ENCODE measurements around the gene REC8. TPM values are rescaled to one million over a fixed set of nuclear protein-coding genes. Genes with fewer than 3 reads are reported as not detected.
A peak's percentile ranks its signal among the peaks of the same experiment; 100 is the strongest.

REC8 gene
- polyA plus RNA-seq, 1 donor from 2014 or later, result 12.5 TPM

GRCh38 chr14:24146453-24146977, 25.4 kb upstream of the REC8 start, which contains the start of gene PSME2:
Gene PSME2 (minus strand): TSS chr14:24146610. CDS start chr14:24146581, 29 bp downstream.
- Mint-ChIP-seq H3K27ac (peak within 1 kb of the TSS; percentile 94 to 98 (median 95)), H3K9me3 (no peaks in the 10 kb centered on the region), H3K27me3 (no peaks in the 10 kb centered on the region), H3K36me3 (peaks cover 3% of the 10 kb centered on the region), H3K4me3 (peak within 1 kb of the TSS; percentile 97 to 99 (median 98)), H3K4me1 (peaks cover 23 to 32% (median 24%) of the 10 kb centered on the region in 3 donors)

- no peaks in the 10 kb centered on the region for H3K9me3 Mint-ChIP-seq
- peak within 1 kb of the TSS; percentile 97 to 99 (median 98) for H3K4me3 Mint-ChIP-seq
- peak within 1 kb of the TSS; percentile 94 to 98 (median 95) for H3K27ac Mint-ChIP-seq
- peaks cover 3% of the 10 kb centered on the region for H3K36me3 Mint-ChIP-seq
- peaks cover 18 to 30% (median 22%) of the 10 kb centered on the region in 3 donors for H3K4me1 Mint-ChIP-seq
- no peaks in the 10 kb centered on the region for H3K27me3 Mint-ChIP-seq
Measured at GRCh38 chr14:24146978-24147760, 24.7 kb upstream of the REC8 start, which contains the start of gene RNF31. Gene RNF31 (plus strand): TSS chr14:24147498. CDS start chr14:24147699, 201 bp downstream.

GRCh38 chr14:24147761-24148428, 24.0 kb upstream of the REC8 start:
- peak overlapping the region; percentile 93 to 99 (median 98) for H3K4me3 Mint-ChIP-seq
- no peaks in the 10 kb centered on the region for H3K27me3 Mint-ChIP-seq
- H3K9me3 Mint-ChIP-seq, result no peaks in the 10 kb centered on the region
- H3K27ac Mint-ChIP-seq, result peak overlapping the region; percentile 63 to 94 (median 93)
- H3K36me3 Mint-ChIP-seq, result peaks cover 3% of the 10 kb centered on the region
- peaks cover 18 to 28% (median 22%) of the 10 kb centered on the region in 3 donors for H3K4me1 Mint-ChIP-seq

- Mint-ChIP-seq H3K27me3 (no peaks in the 10 kb centered on the region), H3K27ac (peak overlapping the region in 1 of 3 donors; percentile 63), H3K36me3 (peaks cover 1% of the 10 kb centered on the region), H3K4me3 (peak overlapping the region in 2 of 4 donors; percentile 65 to 98), H3K9me3 (no peaks in the 10 kb centered on the region), H3K4me1 (peaks cover 18 to 26% (median 20%) of the 10 kb centered on the region in 3 donors)
Measured at GRCh38 chr14:24149302-24149969, 22.4 kb upstream of the REC8 start.

GRCh38 chr14:24150061-24150460, 21.8 kb upstream of the REC8 start:
- peaks cover 18 to 26% (median 20%) of the 10 kb centered on the region in 3 donors for H3K4me1 Mint-ChIP-seq
- H3K27me3 Mint-ChIP-seq, result no peaks in the 10 kb centered on the region
- H3K36me3 Mint-ChIP-seq, result no peaks in the 10 kb centered on the region
- no peak overlapping the region for H3K27ac Mint-ChIP-seq
- H3K9me3 Mint-ChIP-seq, result no peaks in the 10 kb centered on the region
- peak overlapping the region in 2 of 4 donors; percentile 60 to 98 for H3K4me3 Mint-ChIP-seq

- peak overlapping the region in 2 of 4 donors; percentile 21 to 67 for H3K4me3 Mint-ChIP-seq
- no peaks in the 10 kb centered on the region for H3K27me3 Mint-ChIP-seq
- no peaks in the 10 kb centered on the region for H3K36me3 Mint-ChIP-seq
- peaks cover 17 to 21% (median 17%) of the 10 kb centered on the region in 3 donors for H3K4me1 Mint-ChIP-seq
- H3K9me3 Mint-ChIP-seq, result no peaks in the 10 kb centered on the region
- no peak overlapping the region for H3K27ac Mint-ChIP-seq
Measured at GRCh38 chr14:24150567-24150966, 21.3 kb upstream of the REC8 start.

GRCh38 chr14:24150993-24151392, 20.9 kb upstream of the REC8 start:
- Mint-ChIP-seq H3K27me3 (no peaks in the 10 kb centered on the region), H3K4me1 (peaks cover 13 to 17% (median 13%) of the 10 kb centered on the region in 3 donors), H3K9me3 (no peaks in the 10 kb centered on the region), H3K4me3 (peak overlapping the region in 1 of 4 donors; percentile 67), H3K27ac (no peak overlapping the region), H3K36me3 (peaks cover 2% of the 10 kb centered on the region)

GRCh38 chr14:24151404-24152080, 20.3 kb upstream of the REC8 start:
- peaks cover 9 to 13% (median 9%) of the 10 kb centered on the region in 3 donors for H3K4me1 Mint-ChIP-seq
- peaks cover 3% of the 10 kb centered on the region for H3K36me3 Mint-ChIP-seq
- no peak overlapping the region for H3K27ac Mint-ChIP-seq
- H3K4me3 Mint-ChIP-seq, result peak overlapping the region in 1 of 4 donors; percentile 43
- H3K27me3 Mint-ChIP-seq, result no peaks in the 10 kb centered on the region
- no peaks in the 10 kb centered on the region for H3K9me3 Mint-ChIP-seq

- Mint-ChIP-seq H3K9me3 (no peaks in the 10 kb centered on the region), H3K27ac (peak overlapping the region in 2 of 3 donors; percentile 82 to 87), H3K4me3 (peak overlapping the region in 1 of 4 donors; percentile 33), H3K4me1 (peaks cover 0 to 2% (median 1%) of the 10 kb centered on the region in 3 donors), H3K27me3 (no peaks in the 10 kb centered on the region), H3K36me3 (peaks cover 3% of the 10 kb centered on the region)
Measured at GRCh38 chr14:24155100-24155499, 16.8 kb upstream of the REC8 start.

- no peaks in the 10 kb centered on the region for H3K9me3 Mint-ChIP-seq
- peak overlapping the region in 1 of 3 donors; percentile 39 for H3K27ac Mint-ChIP-seq
- H3K4me3 Mint-ChIP-seq, result peak overlapping the region in 1 of 4 donors; percentile 39
- peaks cover 6 to 10% (median 7%) of the 10 kb centered on the region in 3 donors for H3K4me1 Mint-ChIP-seq
- peaks cover 5% of the 10 kb centered on the region for H3K36me3 Mint-ChIP-seq
- no peaks in the 10 kb centered on the region for H3K27me3 Mint-ChIP-seq
Measured at GRCh38 chr14:24156840-24157239, 15.0 kb upstream of the REC8 start.

- Mint-ChIP-seq H3K9me3 (no peaks in the 10 kb centered on the region), H3K4me1 (peaks cover 7 to 15% (median 11%) of the 10 kb centered on the region in 3 donors), H3K27me3 (no peaks in the 10 kb centered on the region), H3K36me3 (peaks cover 5% of the 10 kb centered on the region), H3K27ac (peak overlapping the region in 1 of 3 donors; percentile 64), H3K4me3 (peak overlapping the region in 1 of 4 donors; percentile 39)
Measured at GRCh38 chr14:24157331-24157730, 14.5 kb upstream of the REC8 start.

- Mint-ChIP-seq H3K27me3 (no peaks in the 10 kb centered on the region), H3K9me3 (no peaks in the 10 kb centered on the region), H3K4me3 (peak overlapping the region in 2 of 4 donors; percentile 72 to 99), H3K27ac (peak overlapping the region in 2 of 3 donors; percentile 98 to 99), H3K36me3 (peaks cover 10% of the 10 kb centered on the region), H3K4me1 (peaks cover 7 to 27% (median 20%) of the 10 kb centered on the region in 3 donors)
Measured at GRCh38 chr14:24159777-24160498, 11.9 kb upstream of the REC8 start.

- peaks cover 7 to 29% (median 20%) of the 10 kb centered on the region in 3 donors for H3K4me1 Mint-ChIP-seq
- peaks cover 13% of the 10 kb centered on the region for H3K36me3 Mint-ChIP-seq
- H3K4me3 Mint-ChIP-seq, result peak overlapping the region in 3 of 4 donors; percentile 98 to 100 (median 99)
- no peaks in the 10 kb centered on the region for H3K9me3 Mint-ChIP-seq
- H3K27me3 Mint-ChIP-seq, result no peaks in the 10 kb centered on the region
- H3K27ac Mint-ChIP-seq, result peak overlapping the region; percentile 98 to 100 (median 99)
Measured at GRCh38 chr14:24160499-24160849, 11.4 kb upstream of the REC8 start.
